Measurements from ENCODE around the gene NUMB.
"Not testable (repeated sequence)": the region's sequence is repeated elsewhere in the genome, so short reads cannot be mapped to it uniquely, and the experiment has no call there.

Gene NUMB

DNA sequence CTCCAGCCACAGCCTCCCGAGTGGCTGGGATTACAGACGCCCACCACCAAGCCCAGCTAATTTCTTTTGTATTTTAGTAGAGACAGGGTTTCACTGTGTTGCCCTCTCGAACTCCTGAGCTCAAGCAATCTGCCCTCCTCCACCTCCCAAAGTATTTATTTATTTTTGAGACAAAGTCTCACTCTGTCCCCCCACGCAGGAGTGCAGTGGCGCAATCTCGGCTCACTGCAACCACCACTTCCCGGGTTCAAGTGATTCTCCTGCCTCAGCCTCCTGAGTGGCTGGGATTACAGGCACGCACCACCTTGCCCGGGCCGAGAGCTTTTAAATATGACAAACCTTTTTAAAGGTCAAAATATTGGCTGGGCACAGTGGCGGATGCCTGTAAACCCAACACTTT, 14.6 kb downstream of the NUMB start:
- H3K4me1 ChIP-seq (ENCODE audit: control insufficient read depth, insufficient read depth, low read length) = no peaks in the 10 kb centered on the region
- H3K9me3 ChIP-seq (ENCODE audit: control insufficient read depth, insufficient read depth, low read depth, low read length) = no peaks in the 10 kb centered on the region
- H3K27me3 ChIP-seq (ENCODE audit: control insufficient read depth, insufficient read depth, low read length) = no peaks in the 10 kb centered on the region
- H3K4me3 ChIP-seq (ENCODE audit: low read depth, low read length) = no peak overlapping the region
- no peaks in the 10 kb centered on the region for H3K36me3 ChIP-seq (ENCODE audit: control insufficient read depth, insufficient read depth, low read length)
- H3K27ac ChIP-seq (ENCODE audit: low read depth, low read length) = no peak overlapping the region
- H3K9ac ChIP-seq (ENCODE audit: low read length) = no peak overlapping the region

DNA sequence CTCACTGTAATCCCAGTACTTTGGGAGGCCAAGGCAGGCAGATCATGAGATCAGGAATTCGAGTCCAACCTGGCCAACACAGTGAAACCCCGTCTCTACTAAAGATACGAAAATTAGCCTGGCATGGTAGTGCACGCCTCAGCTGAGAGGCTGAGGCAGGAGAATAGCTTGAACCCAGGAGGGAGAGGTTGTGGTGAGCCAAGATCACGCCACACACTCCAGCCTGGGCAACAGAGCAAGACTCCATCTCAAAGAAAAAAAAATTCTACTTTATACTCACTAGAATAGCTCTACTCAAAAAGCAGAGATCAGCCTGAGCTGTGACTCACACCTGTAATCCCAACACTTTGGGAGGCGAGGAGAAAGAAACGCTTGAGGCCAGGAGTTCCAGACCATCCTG, 17.1 kb downstream of the NUMB start:
- H3K27me3 ChIP-seq (ENCODE audit: control insufficient read depth, insufficient read depth, low read length) = no peaks in the 10 kb centered on the region
- H3K4me3 ChIP-seq (ENCODE audit: low read depth, low read length) = no peak overlapping the region
- H3K4me1 ChIP-seq (ENCODE audit: control insufficient read depth, insufficient read depth, low read length) = no peaks in the 10 kb centered on the region
- H3K9me3 ChIP-seq (ENCODE audit: control insufficient read depth, insufficient read depth, low read depth, low read length) = no peaks in the 10 kb centered on the region
- no peak overlapping the region for H3K27ac ChIP-seq (ENCODE audit: low read depth, low read length)
- no peaks in the 10 kb centered on the region for H3K36me3 ChIP-seq (ENCODE audit: control insufficient read depth, insufficient read depth, low read length)
- H3K9ac ChIP-seq (ENCODE audit: low read length) = no peak overlapping the region

DNA sequence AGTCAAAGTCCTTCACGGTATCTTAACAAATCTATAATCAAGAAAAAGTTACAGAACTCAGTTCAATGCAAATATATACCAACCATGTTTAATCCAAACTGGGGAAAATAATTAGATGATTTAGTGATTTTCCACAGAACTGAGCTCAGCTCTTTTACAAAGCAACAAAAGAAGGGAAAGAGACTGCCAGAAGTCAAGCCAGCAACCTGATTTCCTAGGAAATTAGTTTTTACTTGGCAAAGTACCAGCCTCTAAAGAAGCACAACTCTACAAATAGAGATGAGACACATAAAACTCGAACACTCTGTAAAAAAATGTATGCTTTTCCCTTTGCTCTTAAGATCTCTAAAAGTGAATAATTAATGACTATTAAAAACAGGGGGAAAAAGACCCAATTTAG, 19.4 kb downstream of the NUMB start:
- Histone ChIP-seq H3K9ac (ENCODE audit: low read length) (no peak overlapping the region), H3K4me1 (ENCODE audit: control insufficient read depth, insufficient read depth, low read length) (no peaks in the 10 kb centered on the region), H3K27me3 (ENCODE audit: control insufficient read depth, insufficient read depth, low read length) (no peaks in the 10 kb centered on the region), H3K4me3 (ENCODE audit: low read depth, low read length) (no peak overlapping the region), H3K27ac (ENCODE audit: low read depth, low read length) (no peak overlapping the region), H3K36me3 (ENCODE audit: control insufficient read depth, insufficient read depth, low read length) (no peaks in the 10 kb centered on the region), H3K9me3 (ENCODE audit: control insufficient read depth, insufficient read depth, low read depth, low read length) (no peaks in the 10 kb centered on the region)

DNA sequence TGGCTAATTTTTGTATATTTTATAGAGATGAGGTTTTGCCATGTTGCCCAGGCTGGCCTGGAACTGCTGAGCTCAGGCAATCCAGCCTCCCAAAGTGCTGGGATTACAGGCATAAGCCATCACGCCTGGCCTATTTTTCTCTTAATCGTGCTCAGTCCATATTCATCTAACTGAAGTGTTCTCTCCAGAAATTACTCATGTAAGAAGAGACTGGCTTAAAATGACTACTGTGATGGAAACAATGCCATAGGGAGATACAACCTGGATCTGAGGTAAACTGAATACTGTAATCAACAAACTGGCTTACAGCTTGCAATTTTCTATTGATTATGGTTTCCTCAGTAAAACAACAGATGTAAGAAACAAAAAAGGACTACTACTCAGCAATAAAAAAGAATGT, 21.1 kb downstream of the NUMB start:
- H3K36me3 ChIP-seq (ENCODE audit: control insufficient read depth, insufficient read depth, low read length) = no peaks in the 10 kb centered on the region
- no peak overlapping the region for H3K4me3 ChIP-seq (ENCODE audit: low read depth, low read length)

DNA sequence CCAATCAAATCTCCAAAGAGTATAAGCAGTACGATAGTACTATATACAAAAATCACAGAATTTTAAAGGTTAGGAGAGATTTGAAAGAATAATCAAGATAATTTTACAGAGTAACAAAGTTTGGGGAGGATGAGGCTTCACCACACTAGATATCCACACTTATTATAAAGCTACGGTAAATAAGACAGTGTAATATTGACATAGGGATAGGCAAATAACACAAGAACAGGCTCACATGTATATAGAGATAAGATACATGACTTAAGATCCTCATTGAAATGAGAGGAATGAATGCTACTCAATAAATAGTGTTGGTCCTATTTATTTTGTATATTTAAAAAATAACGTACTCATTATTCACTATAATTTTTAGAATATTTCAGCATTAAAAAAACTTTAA, 26.2 kb downstream of the NUMB start:
- H3K36me3 ChIP-seq (ENCODE audit: control insufficient read depth, insufficient read depth, low read length) = no peaks in the 10 kb centered on the region
- H3K4me3 ChIP-seq (ENCODE audit: low read depth, low read length) = no peak overlapping the region

More for the DNA sequence above, 21.1 kb downstream of the NUMB start:
- Histone ChIP-seq H3K9ac (ENCODE audit: low read length) (no peak overlapping the region), H3K4me1 (ENCODE audit: control insufficient read depth, insufficient read depth, low read length) (no peaks in the 10 kb centered on the region), H3K9me3 (ENCODE audit: control insufficient read depth, insufficient read depth, low read depth, low read length) (no peaks in the 10 kb centered on the region), H3K27me3 (ENCODE audit: control insufficient read depth, insufficient read depth, low read length) (no peaks in the 10 kb centered on the region), H3K27ac (ENCODE audit: low read depth, low read length) (no peak overlapping the region)

DNA sequence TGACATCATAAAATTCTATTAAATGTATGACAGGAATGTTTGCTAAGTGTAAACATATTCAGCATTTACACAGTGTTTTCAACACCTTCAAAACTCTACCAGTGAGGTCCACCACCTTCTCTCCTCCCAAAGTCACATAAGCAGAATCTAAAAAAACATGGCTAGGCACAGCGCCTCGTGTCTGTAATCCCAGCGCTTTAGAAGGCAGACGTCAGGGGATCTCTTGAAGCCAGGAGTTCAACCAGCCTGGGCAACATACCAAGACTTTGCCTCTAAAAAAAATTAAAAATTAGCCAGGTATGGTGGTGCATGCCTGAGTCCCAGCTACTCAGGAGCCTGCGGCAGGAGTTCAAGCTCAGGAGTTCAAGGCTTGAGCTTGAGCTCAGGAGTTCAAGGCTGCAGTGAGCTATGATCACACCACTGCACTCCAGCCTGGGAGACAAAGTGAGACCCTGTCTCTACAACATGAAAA, 30.0 kb downstream of the NUMB start:
- no peak overlapping the region for H3K9ac ChIP-seq (ENCODE audit: low read length)

More for the DNA sequence above, 26.2 kb downstream of the NUMB start:
- Histone ChIP-seq H3K9ac (ENCODE audit: low read length) (no peak overlapping the region), H3K27me3 (ENCODE audit: control insufficient read depth, insufficient read depth, low read length) (no peaks in the 10 kb centered on the region), H3K4me1 (ENCODE audit: control insufficient read depth, insufficient read depth, low read length) (no peaks in the 10 kb centered on the region), H3K27ac (ENCODE audit: low read depth, low read length) (no peak overlapping the region), H3K9me3 (ENCODE audit: control insufficient read depth, insufficient read depth, low read depth, low read length) (no peaks in the 10 kb centered on the region)

DNA sequence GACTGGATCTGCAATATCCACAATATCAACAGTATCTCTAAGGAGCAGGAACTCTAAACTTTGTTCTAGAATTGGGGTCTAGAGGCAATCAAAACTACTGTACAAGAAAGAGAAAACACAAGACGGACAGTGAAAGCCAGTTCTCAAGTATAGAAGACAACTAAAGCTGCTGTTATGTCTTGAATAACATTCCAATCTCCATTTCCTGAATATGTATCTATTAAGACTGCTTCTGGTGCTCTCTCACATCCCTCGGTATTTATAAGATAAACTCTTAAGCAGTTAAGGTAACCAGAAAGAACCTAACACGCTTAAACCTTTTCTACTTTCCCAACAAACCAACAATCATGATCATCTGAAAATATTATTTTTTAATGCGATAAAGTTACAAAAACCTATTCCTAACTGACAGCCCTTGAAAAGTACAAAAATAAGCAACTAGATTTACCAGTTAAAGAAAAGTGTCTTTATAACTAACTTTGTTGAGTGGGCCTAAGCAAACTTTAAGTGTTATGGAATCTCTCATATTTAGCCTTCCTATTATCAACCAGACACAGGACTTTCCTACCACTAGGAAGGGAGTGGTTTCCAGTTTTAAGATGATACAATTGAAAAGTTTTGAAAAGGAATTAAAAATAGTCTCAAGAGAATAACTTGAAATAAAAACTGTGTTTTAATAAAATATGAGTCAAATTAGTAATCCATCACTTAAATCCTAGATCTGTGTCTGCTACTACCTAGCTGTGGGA, 30.7 kb downstream of the NUMB start:
- no peaks in the 10 kb centered on the region for H3K36me3 ChIP-seq (ENCODE audit: control insufficient read depth, insufficient read depth, low read length)
- H3K9me3 ChIP-seq (ENCODE audit: control insufficient read depth, insufficient read depth, low read depth, low read length) = no peaks in the 10 kb centered on the region
- no peaks in the 10 kb centered on the region for H3K4me1 ChIP-seq (ENCODE audit: control insufficient read depth, insufficient read depth, low read length)
- H3K27ac ChIP-seq (ENCODE audit: low read depth, low read length) = no peak overlapping the region
- H3K27me3 ChIP-seq (ENCODE audit: control insufficient read depth, insufficient read depth, low read length) = no peaks in the 10 kb centered on the region
- H3K4me3 ChIP-seq (ENCODE audit: low read depth, low read length) = no peak overlapping the region
- H3K9ac ChIP-seq (ENCODE audit: low read length) = no peak overlapping the region

More for the DNA sequence above, 30.0 kb downstream of the NUMB start:
- Histone ChIP-seq H3K4me1 (ENCODE audit: control insufficient read depth, insufficient read depth, low read length) (no peaks in the 10 kb centered on the region), H3K4me3 (ENCODE audit: low read depth, low read length) (no peak overlapping the region), H3K36me3 (ENCODE audit: control insufficient read depth, insufficient read depth, low read length) (no peaks in the 10 kb centered on the region), H3K9me3 (ENCODE audit: control insufficient read depth, insufficient read depth, low read depth, low read length) (no peaks in the 10 kb centered on the region), H3K27ac (ENCODE audit: low read depth, low read length) (no peak overlapping the region), H3K27me3 (ENCODE audit: control insufficient read depth, insufficient read depth, low read length) (no peaks in the 10 kb centered on the region)

DNA sequence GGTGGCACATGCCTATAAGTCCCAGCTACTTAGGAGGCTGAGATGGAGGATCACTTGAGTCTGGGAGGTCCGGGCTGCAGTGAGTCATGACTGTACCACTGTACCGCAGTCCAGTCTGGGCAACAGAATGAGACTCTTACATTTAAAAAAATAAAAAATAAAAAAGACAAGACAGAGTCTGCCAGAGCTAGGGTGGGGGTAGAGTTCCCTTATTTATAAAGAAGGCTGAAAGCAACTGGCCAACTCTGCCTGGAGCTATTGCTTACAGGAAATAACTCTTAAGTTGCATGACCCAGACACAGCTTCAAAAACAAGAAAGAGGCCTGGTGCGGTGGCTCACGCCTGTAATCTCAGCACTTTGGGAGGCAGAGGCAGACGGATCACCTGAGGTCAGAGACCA, 31.5 kb downstream of the NUMB start:
- 0 out of 2 replicates have a peak, but pooled peaks cover 2% of the 10 kb centered on the region for H3K36me3 ChIP-seq (ENCODE audit: control insufficient read depth, insufficient read depth, low read length)
- H3K4me1 ChIP-seq (ENCODE audit: control insufficient read depth, insufficient read depth, low read length) = no peaks in the 10 kb centered on the region
- no peak overlapping the region for H3K9ac ChIP-seq (ENCODE audit: low read length)
- H3K27ac ChIP-seq (ENCODE audit: low read depth, low read length) = no peak overlapping the region
- no peak overlapping the region for H3K4me3 ChIP-seq (ENCODE audit: low read depth, low read length)
- no peaks in the 10 kb centered on the region for H3K9me3 ChIP-seq (ENCODE audit: control insufficient read depth, insufficient read depth, low read depth, low read length)
- H3K27me3 ChIP-seq (ENCODE audit: control insufficient read depth, insufficient read depth, low read length) = no peaks in the 10 kb centered on the region

DNA sequence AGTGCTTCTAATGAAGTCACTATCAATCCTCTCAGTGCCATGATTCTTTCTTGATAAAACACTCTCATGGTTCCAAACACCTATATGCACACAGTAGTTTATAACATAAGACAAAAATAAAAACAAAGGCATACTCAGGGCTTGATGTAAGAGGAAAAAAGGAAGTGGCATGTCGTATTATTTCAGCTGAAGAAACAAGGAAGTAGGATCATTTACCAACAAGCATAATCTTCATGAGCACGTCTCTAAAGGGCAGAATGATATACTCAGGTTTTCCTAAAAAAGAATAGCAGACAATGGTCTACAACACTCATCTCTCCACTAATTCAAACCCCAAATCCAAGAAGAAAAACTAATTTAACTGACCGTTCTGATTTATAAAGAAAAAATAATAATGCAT, 33.9 kb downstream of the NUMB start:
- Histone ChIP-seq H3K27me3 (ENCODE audit: control insufficient read depth, insufficient read depth, low read length) (no peaks in the 10 kb centered on the region), H3K4me3 (ENCODE audit: low read depth, low read length) (no peak overlapping the region), H3K9me3 (ENCODE audit: control insufficient read depth, insufficient read depth, low read depth, low read length) (no peaks in the 10 kb centered on the region), H3K36me3 (ENCODE audit: control insufficient read depth, insufficient read depth, low read length) (peaks cover 2% of the 10 kb centered on the region; the same call in 1 of the 2 replicates), H3K27ac (ENCODE audit: low read depth, low read length) (no peak overlapping the region), H3K9ac (ENCODE audit: low read length) (no peak overlapping the region), H3K4me1 (ENCODE audit: control insufficient read depth, insufficient read depth, low read length) (no peaks in the 10 kb centered on the region)

DNA sequence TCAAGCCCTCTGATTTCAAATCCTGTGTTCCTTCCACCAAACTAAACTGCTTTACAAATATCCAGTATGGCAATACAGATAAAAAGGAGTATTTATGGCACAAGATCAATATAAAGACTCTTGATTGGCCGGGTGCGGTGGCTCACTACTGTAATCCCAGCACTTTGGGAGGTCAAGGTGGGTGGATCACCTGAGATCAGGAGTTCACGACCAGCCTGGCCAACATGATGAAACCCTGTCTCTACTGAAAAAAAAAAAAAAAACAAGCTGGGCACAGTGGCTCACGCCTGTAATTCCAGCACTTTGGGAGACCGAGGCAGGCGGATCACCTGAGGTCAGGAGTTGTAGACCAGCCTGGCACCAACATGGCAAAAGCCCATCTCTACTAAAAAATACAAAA, 35.3 kb downstream of the NUMB start:
- not testable (repeated sequence) for H3K27me3 ChIP-seq (ENCODE audit: control insufficient read depth, insufficient read depth, low read length); H3K36me3 ChIP-seq (ENCODE audit: control insufficient read depth, insufficient read depth, low read length); H3K4me3 ChIP-seq (ENCODE audit: low read depth, low read length); H3K27ac ChIP-seq (ENCODE audit: low read depth, low read length); H3K4me1 ChIP-seq (ENCODE audit: control insufficient read depth, insufficient read depth, low read length); H3K9ac ChIP-seq (ENCODE audit: low read length); H3K9me3 ChIP-seq (ENCODE audit: control insufficient read depth, insufficient read depth, low read depth, low read length)

DNA sequence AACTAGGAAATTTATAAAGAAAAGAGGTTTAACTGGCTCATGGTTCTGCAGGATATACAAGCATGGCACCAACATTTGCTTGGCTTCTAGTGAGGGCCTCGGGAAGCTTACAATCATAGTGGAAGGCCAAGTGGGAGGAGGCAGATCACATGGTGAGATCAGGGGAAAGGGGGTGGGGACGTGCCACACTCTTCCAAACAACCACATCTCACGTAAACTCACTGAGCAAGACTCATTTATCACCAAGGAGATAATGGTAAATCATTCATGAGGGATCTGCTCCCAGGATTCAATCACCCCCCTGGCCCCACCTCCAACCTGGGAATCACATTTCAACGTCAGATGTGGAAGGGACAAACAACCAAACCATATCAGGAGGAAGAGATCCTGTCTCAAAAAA, 35.8 kb downstream of the NUMB start:
- Histone ChIP-seq H3K27me3 (ENCODE audit: control insufficient read depth, insufficient read depth, low read length) (no peaks in the 10 kb centered on the region), H3K4me1 (ENCODE audit: control insufficient read depth, insufficient read depth, low read length) (no peaks in the 10 kb centered on the region), H3K9ac (ENCODE audit: low read length) (no peak overlapping the region), H3K27ac (ENCODE audit: low read depth, low read length) (no peak overlapping the region), H3K4me3 (ENCODE audit: low read depth, low read length) (no peak overlapping the region), H3K9me3 (ENCODE audit: control insufficient read depth, insufficient read depth, low read depth, low read length) (no peaks in the 10 kb centered on the region), H3K36me3 (ENCODE audit: control insufficient read depth, insufficient read depth, low read length) (peaks cover 2% of the 10 kb centered on the region; the same call in 1 of the 2 replicates)

Data from HUES6 (cell line).